Measurements from ENCODE around the gene KCNQ4. TPM values are rescaled to one million over a fixed set of nuclear protein-coding genes. Genes with fewer than 3 reads are reported as not detected.

Gene KCNQ4
- total and polyA plus RNA-seq, 2 of the 8 experiments (the other 6 are each of a cell fraction or from before 2014, with no cell fraction given) = 2.2 to 3.9 TPM

GRCh38 chr1:40808444-40808843 is 24.9 kb downstream of the KCNQ4 start (continued):
- TF ChIP-seq SRF (IDR thresholded peaks at IDR 0.05; ENCODE audit: low read depth, low read length) (no peak), RFX5 (IDR thresholded peaks at IDR 0.05; ENCODE audit: borderline replicate concordance, low read depth, low read length) (no peak), ASH2L (IDR thresholded peaks at IDR 0.05; ENCODE audit: low read length) (no peak), CHD7 (IDR thresholded peaks at IDR 0.05; ENCODE audit: insufficient replicate concordance, low read length) (no peak)
